Stimulated activated CD4-positive, alpha-beta T cell treated with anti-CD3 and anti-CD28 coated beads, TNF-alpha, amount 100 ng/mL, for 24 hours (primary cell): ENCODE measurements around the gene SHISA3.

ENCODE experiments used
- DNase-seq, 3 experiments: peaks; one replicate each; pipeline ENCODE4 v3.0.0-alpha.2; 2020; ENCODE audit warnings: low read depth in 3 of 3

SHISA3 gene

GRCh38 chr4:42445038-42445437 lies 47.8 kb downstream of the SHISA3 start:
- no peak for DNase-seq

GRCh38 chr4:42446823-42447222 lies 49.5 kb downstream of the SHISA3 start:
- DNase-seq, result no peak
